Heart right ventricle (tissue), 16 donors: ENCODE measurements around the gene PTPN7. TPM values are rescaled to one million over a fixed set of nuclear protein-coding genes. Genes with fewer than 3 reads are reported as not detected.

ENCODE experiments used
- ATAC-seq, 8 donors: fragments of 200-7000 bp; cut with Tn5 transposase; one replicate each; pipeline ENCODE4 v1.9.1; 2020; ENCODE audit warnings: mild to moderate bottlenecking in 8 of 8, moderate library complexity in 8 of 8, moderate number of reproducible peaks in 1 of 8
- DNase-seq, 2 donors: peaks; one replicate each; pipeline ENCODE4 v3.0.0-alpha.2; 2020
- H3K27ac ChIP-seq, 10 donors: fragments of 200-600 bp; sonication (generic) in 2 of 10; one replicate each; pipeline versions ENCODE4 v1.5.0 to v1.8.0; 2020 to 2022; ENCODE audit warnings: mild to moderate bottlenecking in 3 of 10
- H3K27me3 ChIP-seq, 7 donors: fragments of 200-600 bp; one replicate each; pipeline ENCODE4 v1.8.0; 2021 to 2022; ENCODE audit warnings: mild to moderate bottlenecking in 2 of 7
- H3K36me3 ChIP-seq, 9 donors: fragments of 200-600 bp; sonication (generic) in 1 of 9; one replicate each; pipeline versions ENCODE4 v1.5.0 to v1.8.0; 2020 to 2022; ENCODE audit warnings: mild to moderate bottlenecking in 2 of 9
- H3K4me1 ChIP-seq, 9 donors: fragments of 200-600 bp; sonication (generic) in 1 of 9; one replicate each; pipeline versions ENCODE4 v1.5.0 to v1.8.0; 2020 to 2022; ENCODE audit warnings: mild to moderate bottlenecking in 4 of 9
- H3K4me3 ChIP-seq, 10 donors: fragments of 200-600 bp; sonication (generic) in 2 of 10; one replicate each; pipeline versions ENCODE4 v1.5.0 to v1.8.0; 2020 to 2022; ENCODE audit warnings: mild to moderate bottlenecking in 7 of 10, moderate library complexity in 2 of 10
- H3K9me3 ChIP-seq, 11 donors: fragments of 200-600 bp in 10 of 11; sonication (generic) in 2 of 11; one replicate each; pipeline versions ENCODE4 v1.5.0 to v1.8.0; 2013 to 2022; ENCODE audit warnings: mild to moderate bottlenecking in 2 of 11, control low read depth in 1 of 11, moderate library complexity in 1 of 11
- WGBS, 2 donors: extraction: QIAGEN DNeasy Blood & Tissue Kit; methylation state at CpG; one replicate each; pipeline ENCODE4 v1.1.7; 2013; ENCODE audit warnings: inconsistent platforms in 1 of 2; 5-methylcytosine and 5-hydroxymethylcytosine counted together
- intact Hi-C, 10 donors: fragments of 100-400 bp; cut with DNase I; formaldehyde crosslinking; loops; one replicate each; pipeline versions ENCODE4 v1.11.1 to v1.14.2; 2022
- polyA plus RNA-seq, 2 donors: library from polyadenylated mRNA; stranded (reverse); fragments of 200-250 nt; gene quantifications; one replicate each; pipeline ENCODE4 v1.2.3, GENCODE V29; 2013
- total RNA-seq, 10 donors: library from RNA; stranded (reverse); fragmentation: NEBNext Ultra II Directional in 3 of 10; extraction: Animal tissue kit (Norgen Biotek cat#: 25700) in 3 of 10; gene quantifications; one replicate each; pipeline versions ENCODE4 v1.2.1 to v1.2.4, GENCODE V29; 2021 to 2023
- TF ChIP-seq, protein P1 (sequence below), 9 donors: fragments of 200-600 bp; sonication (generic) in 2 of 9; IDR thresholded peaks; one replicate each; pipeline versions ENCODE4 v1.5.0 to v1.8.0; 2021 to 2022; ENCODE audit warnings: antibody characterized with exemption in 9 of 9, mild to moderate bottlenecking in 5 of 9, moderate library complexity in 1 of 9
- donor health status: Arrhythmogenic right ventricular cardiomyopathy.
- donor health status: ischemic (EF 13 %, LVEDD 7.1; RV severe dilation, severe dysfunction).
- donor health status: healthy with polysubstance abuse.
- donor health status: DM: no; HTN: yes; CAD: no.
- donor health status: DM: no; HTN: no; CAD: no.
- donor health status: ischemic (EF 25% LVEDD 6.9; RV normal size, moderate dysfunction).
- donor health status: ischemic (EF 25% LVEDD 5.7; RV mildly dilated, moderate dysfunction).
- donor health status: healthy.
- donor health status: DM: yes; HTN: yes; CAD: no.
- donor health status: Ischemic cardiomyopathy.
- donor health status: ischemic (EF 35%, LVEDD 5.7; RV mildly dilated, moderate dysfunction).
- donor health status: nonischemic (EF 11% LVEDD 7.7; RV severe dilation, severe dysfunction).
- donor health status: DM: yes; HTN: yes; CAD: no.
- donor health status: PGD.
- donor health status: ischemic (EF 29% LVEDD 5.4; RV normal size, mild dysfunction).
- donor health status: nonischemic (EF 23%, LVEDD 6.1; RV moderate dilation, normal function).

The PTPN7 gene
- total and polyA plus RNA-seq, 12 donors, result 0.09 to 6.2 (median 0.47) TPM

DNA sequence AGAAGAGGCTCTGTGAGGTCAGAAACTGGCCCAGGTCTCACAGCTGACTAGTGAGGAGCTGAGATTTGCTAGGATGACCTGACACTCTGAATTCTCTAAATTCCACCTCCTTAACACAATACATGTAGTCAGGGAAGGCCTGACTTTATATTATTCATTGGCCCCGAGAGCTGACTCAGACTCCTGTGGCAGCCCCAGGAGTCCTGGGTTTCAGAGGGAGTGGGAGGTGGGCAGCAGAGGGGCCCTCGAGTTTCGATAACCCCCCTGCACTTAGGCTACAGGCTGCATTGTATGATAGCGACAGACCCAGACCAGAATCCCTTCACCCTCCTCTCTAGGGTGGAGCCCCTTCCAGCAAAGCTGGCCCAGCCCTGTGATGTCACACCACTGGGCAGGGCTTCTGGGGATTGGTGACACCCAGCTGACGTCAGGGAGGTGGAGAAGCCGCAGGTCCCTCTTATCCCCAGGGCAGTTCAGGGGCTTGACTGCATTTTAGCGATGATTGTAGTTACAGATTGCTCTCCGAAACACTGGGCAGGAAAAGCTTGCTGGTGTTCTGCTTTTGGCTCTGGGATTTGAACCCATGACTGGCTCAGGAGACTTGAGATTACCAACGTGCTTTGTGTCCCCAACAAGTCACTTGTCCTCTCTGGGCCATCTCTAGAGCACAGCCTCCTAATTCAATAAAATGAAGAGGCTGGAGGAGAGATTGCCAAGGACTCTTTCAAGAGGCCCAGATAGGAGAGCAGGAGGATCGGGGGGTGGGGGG, 54.6 kb downstream of the PTPN7 start:
- no peaks in the 10 kb centered on the region for H3K9me3 ChIP-seq
- no peak for ATAC-seq
- intact Hi-C loops, result loop anchor here in 1 of 10 donors (2.0 kb wide), 1 partner anchor 49 kb away; no protein-coding TSS in a partner anchor
- TF ChIP-seq, protein P1, sequence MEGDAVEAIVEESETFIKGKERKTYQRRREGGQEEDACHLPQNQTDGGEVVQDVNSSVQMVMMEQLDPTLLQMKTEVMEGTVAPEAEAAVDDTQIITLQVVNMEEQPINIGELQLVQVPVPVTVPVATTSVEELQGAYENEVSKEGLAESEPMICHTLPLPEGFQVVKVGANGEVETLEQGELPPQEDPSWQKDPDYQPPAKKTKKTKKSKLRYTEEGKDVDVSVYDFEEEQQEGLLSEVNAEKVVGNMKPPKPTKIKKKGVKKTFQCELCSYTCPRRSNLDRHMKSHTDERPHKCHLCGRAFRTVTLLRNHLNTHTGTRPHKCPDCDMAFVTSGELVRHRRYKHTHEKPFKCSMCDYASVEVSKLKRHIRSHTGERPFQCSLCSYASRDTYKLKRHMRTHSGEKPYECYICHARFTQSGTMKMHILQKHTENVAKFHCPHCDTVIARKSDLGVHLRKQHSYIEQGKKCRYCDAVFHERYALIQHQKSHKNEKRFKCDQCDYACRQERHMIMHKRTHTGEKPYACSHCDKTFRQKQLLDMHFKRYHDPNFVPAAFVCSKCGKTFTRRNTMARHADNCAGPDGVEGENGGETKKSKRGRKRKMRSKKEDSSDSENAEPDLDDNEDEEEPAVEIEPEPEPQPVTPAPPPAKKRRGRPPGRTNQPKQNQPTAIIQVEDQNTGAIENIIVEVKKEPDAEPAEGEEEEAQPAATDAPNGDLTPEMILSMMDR (IDR thresholded peaks at IDR 0.05), result no peak
- DNase-seq, result peak in 1 of 2 donors; percentile 18
- H3K4me1 ChIP-seq, result peaks cover 0 to 31% (median 20%) of the 10 kb centered on the region in 9 donors
- 53 to 56% methylated on average over 10 of the region's 10 CpGs for WGBS, 2 donors
- no peaks in the 10 kb centered on the region for H3K36me3 ChIP-seq
- H3K27me3 ChIP-seq, result no peaks in the 10 kb centered on the region
- H3K27ac ChIP-seq, result peak overlapping the region in 2 of 10 donors; percentile 90 to 93
- no peak overlapping the region for H3K4me3 ChIP-seq

DNA sequence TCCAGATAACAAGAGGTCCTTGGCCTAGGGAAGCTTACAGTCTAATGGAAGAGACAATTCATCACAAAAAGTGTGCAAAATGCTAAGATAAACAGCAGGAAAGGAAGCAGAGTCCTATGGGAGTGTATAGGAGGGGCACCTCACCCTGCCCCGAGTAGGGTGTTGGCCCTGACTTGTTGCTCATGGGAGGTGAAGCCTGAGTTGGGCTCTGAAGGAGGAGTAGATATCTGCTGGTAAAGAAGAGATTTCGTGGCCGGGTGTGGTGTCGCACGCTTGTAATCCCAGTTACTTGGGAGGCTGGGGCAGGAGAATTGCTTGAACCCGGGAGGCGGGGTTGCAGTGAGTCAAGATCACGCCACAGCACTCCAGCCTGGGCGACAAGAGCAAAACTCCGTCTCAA, 56.3 kb downstream of the PTPN7 start:
- no peak overlapping the region for H3K4me3 ChIP-seq
- TF ChIP-seq, protein P1 (IDR thresholded peaks at IDR 0.05), result no peak
- intact Hi-C loops, result loop anchor here in 1 of 10 donors (1.0 kb wide), 1 partner anchor 13 kb away; no protein-coding TSS in a partner anchor
- WGBS, 2 donors, result 89 to 93% methylated on average over 10 of the region's 10 CpGs
- peaks cover 0 to 28% (median 20%) of the 10 kb centered on the region in 9 donors for H3K4me1 ChIP-seq
- H3K27me3 ChIP-seq, result no peaks in the 10 kb centered on the region
- DNase-seq (no peak), ATAC-seq (no peak)
- no peaks in the 10 kb centered on the region for H3K9me3 ChIP-seq
- H3K27ac ChIP-seq, result no peak overlapping the region
- H3K36me3 ChIP-seq, result no peaks in the 10 kb centered on the region

DNA sequence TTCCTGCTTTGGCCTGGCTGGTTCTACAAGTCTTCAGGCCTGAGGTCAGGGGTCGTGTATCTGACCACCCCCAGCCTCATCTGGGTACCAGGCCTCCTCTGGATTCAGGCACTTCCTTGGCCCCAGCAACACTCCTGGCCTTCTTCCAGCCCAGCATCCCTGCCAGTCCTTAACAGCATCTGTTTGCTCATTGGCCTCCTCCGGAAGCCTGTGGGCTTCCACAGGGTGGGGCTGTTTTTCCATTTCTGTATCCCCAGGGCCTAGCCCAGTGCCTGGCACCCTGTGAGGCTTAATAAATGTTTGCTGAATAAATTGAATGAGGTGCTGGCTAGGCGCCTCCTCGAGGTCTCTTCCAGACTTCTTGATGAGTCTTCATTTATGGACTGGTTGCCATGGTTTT, 59.2 kb downstream of the PTPN7 start:
- 71 to 78% methylated on average over 4 of the region's 4 CpGs for WGBS, 2 donors
- H3K4me1 ChIP-seq, result peaks cover 0 to 2% (median 0%) of the 10 kb centered on the region in 9 donors
- no peak overlapping the region for H3K27ac ChIP-seq
- DNase-seq, result no peak
- no peak for ATAC-seq
- H3K9me3 ChIP-seq, result no peaks in the 10 kb centered on the region
- H3K36me3 ChIP-seq, result no peaks in the 10 kb centered on the region
- intact Hi-C loops, result no loop called here
- H3K27me3 ChIP-seq, result no peaks in the 10 kb centered on the region
- TF ChIP-seq, protein P1 (IDR thresholded peaks at IDR 0.05), result no peak
- no peak overlapping the region for H3K4me3 ChIP-seq

Other genes starting within 250 kb of the PTPN7 start
- gene LMOD1, start 214.1 kb downstream of the PTPN7 start, total RNA-seq, result 10 to 100 TPM in 4 of 10 donors, 1 to 10 TPM in 6; 3.6 to 15.2 (median 9.6) TPM
- 10 to 100 TPM in 1 of 2 donors, 1 to 10 TPM in 1; 9.9 to 22.7 TPM for gene LMOD1, start 214.1 kb downstream of the PTPN7 start, polyA plus RNA-seq
- gene TIMM17A, start 205.1 kb downstream of the PTPN7 start, total RNA-seq, result 100 to 1,000 TPM in 2 of 10 donors, 10 to 100 TPM in 8; 71.1 to 113 (median 88.9) TPM
- 100 to 1,000 TPM in 1 of 2 donors, 10 to 100 TPM in 1; 49.7 to 105 TPM for gene TIMM17A, start 205.1 kb downstream of the PTPN7 start, polyA plus RNA-seq
- gene RNPEP, start 178.0 kb downstream of the PTPN7 start, total RNA-seq, result 10 to 100 TPM; 11.1 to 27.4 (median 15.7) TPM
- 10 to 100 TPM; 13.8 to 24.0 TPM for gene RNPEP, start 178.0 kb downstream of the PTPN7 start, polyA plus RNA-seq
- 100 to 1,000 TPM in 1 of 10 donors, 10 to 100 TPM in 1, 1 to 10 TPM in 3, under 1 TPM in 3, not detected in 2; 0.09 to 255 (median 1.4) TPM for gene ELF3, start 150.0 kb downstream of the PTPN7 start, total RNA-seq
- gene ELF3, start 150.0 kb downstream of the PTPN7 start, polyA plus RNA-seq, result 1 to 10 TPM in 1 of 2 donors, under 1 TPM in 1; 0.51 to 2.7 TPM
- under 1 TPM in 4 of 10 donors, not detected in 6; 0.04 to 0.20 (median 0.06) TPM for gene GPR37L1, start 37.7 kb downstream of the PTPN7 start, total RNA-seq
- gene GPR37L1, start 37.7 kb downstream of the PTPN7 start, polyA plus RNA-seq, result under 1 TPM in 1 of 2 donors, not detected in 1; 0.03 TPM
- 10 to 100 TPM; 70.9 to 92.7 (median 83.4) TPM for gene ARL8A, start 15.9 kb downstream of the PTPN7 start, total RNA-seq
- gene ARL8A, start 15.9 kb downstream of the PTPN7 start, polyA plus RNA-seq, result 10 to 100 TPM; 21.5 to 29.6 TPM
- gene LGR6, start 33.2 kb upstream of the PTPN7 start, total RNA-seq, result 10 to 100 TPM in 2 of 10 donors, 1 to 10 TPM in 3, under 1 TPM in 5; 0.19 to 13.5 (median 1.0) TPM
- 1 to 10 TPM; 3.2 to 3.7 TPM for gene LGR6, start 33.2 kb upstream of the PTPN7 start, polyA plus RNA-seq
- 10 to 100 TPM in 5 of 10 donors, 1 to 10 TPM in 5; 7.4 to 16.2 (median 10.2) TPM for gene UBE2T, start 181.3 kb upstream of the PTPN7 start, total RNA-seq
- 10 to 100 TPM in 1 of 2 donors, 1 to 10 TPM in 1; 3.2 to 35.8 TPM for gene UBE2T, start 181.3 kb upstream of the PTPN7 start, polyA plus RNA-seq
- gene PPP1R12B, start 188.1 kb upstream of the PTPN7 start, total RNA-seq, result 100 to 1,000 TPM; 447 to 969 (median 632) TPM
- 10 to 100 TPM; 16.5 to 64.4 TPM for gene PPP1R12B, start 188.1 kb upstream of the PTPN7 start, polyA plus RNA-seq